Loucy (cell line): ENCODE measurements around the gene CD27.

Experiments used
- H2AFZ ChIP-seq: fragments of 200-600 bp; sonication (generic); 2 replicates; pipeline ENCODE4 v1.6.0; 2016; ENCODE audit warnings: antibody characterized with exemption, mild to moderate bottlenecking, low read length, moderate library complexity
- H3F3A ChIP-seq: fragments of 200-600 bp; 2 replicates; pipeline ENCODE4 v1.6.0; 2016; ENCODE audit warnings: antibody characterized with exemption, low read depth, mild to moderate bottlenecking
- H3K27me3 ChIP-seq: fragments of 200-600 bp; sonication (generic); 2 replicates; pipeline ENCODE4 v1.6.1; 2014; ENCODE audit warnings: low read length, mild to moderate bottlenecking; ENCODE audit not compliant: insufficient read depth, poor library complexity, severe bottlenecking
- H3K36me3 ChIP-seq: fragments of 200-600 bp; sonication (generic); 2 replicates; pipeline ENCODE4 v1.6.1; 2016; ENCODE audit warnings: low read length; ENCODE audit not compliant: insufficient read depth
- H3K4me1 ChIP-seq: fragments of 200-600 bp; sonication (generic); 2 replicates; pipeline ENCODE4 v1.5.1; 2014; ENCODE audit warnings: low read length, mild to moderate bottlenecking; ENCODE audit not compliant: insufficient read depth, poor library complexity, severe bottlenecking
- H3K4me2 ChIP-seq: fragments of 200-600 bp; sonication (generic); 2 replicates; pipeline ENCODE4 v1.6.0; 2014; ENCODE audit warnings: antibody characterized with exemption, low read length, low read depth, mild to moderate bottlenecking; ENCODE audit not compliant: poor library complexity, severe bottlenecking
- H3K4me3 ChIP-seq: fragments of 200-600 bp; sonication (generic); 2 replicates; pipeline ENCODE4 v1.5.1; 2014; ENCODE audit warnings: low read length, mild to moderate bottlenecking, mixed read lengths; ENCODE audit not compliant: poor library complexity, severe bottlenecking
- H3K79me2 ChIP-seq: fragments of 200-600 bp; sonication (generic); 2 replicates; pipeline ENCODE4 v1.6.1; 2014; ENCODE audit warnings: low read length; ENCODE audit not compliant: insufficient read depth
- H3K9ac ChIP-seq: fragments of 200-600 bp; sonication (generic); 2 replicates; pipeline ENCODE4 v1.6.0; 2014; ENCODE audit warnings: mild to moderate bottlenecking, low read depth, low read length, moderate library complexity; ENCODE audit not compliant: poor library complexity, severe bottlenecking
- H3K9me2 ChIP-seq: fragments of 200-600 bp; sonication (generic); replicated peaks from 2 replicates; pipeline ENCODE4 v1.6.1; 2016; ENCODE audit warnings: low read depth, low read length, mixed read lengths
- H3K9me3 ChIP-seq: fragments of 200-600 bp; sonication (generic); 2 replicates; pipeline ENCODE4 v1.6.1; 2014; ENCODE audit warnings: mild to moderate bottlenecking, antibody characterized with exemption, low read length, low read depth; ENCODE audit not compliant: insufficient read depth
- H4K20me1 ChIP-seq: fragments of 200-600 bp; sonication (generic); 2 replicates; pipeline ENCODE4 v1.6.0; 2014; ENCODE audit warnings: antibody characterized with exemption, low read length, mild to moderate bottlenecking; ENCODE audit not compliant: insufficient read depth, poor library complexity, severe bottlenecking
- EZH2phosphoT487 ChIP-seq: fragments of 200-600 bp; IDR thresholded peaks from 2 replicates; pipeline ENCODE4 v1.6.1; 2018; ENCODE audit warnings: antibody characterized with exemption, mild to moderate bottlenecking, moderate library complexity, borderline replicate concordance
- TF ChIP-seq, protein P1 (sequence below): fragments of 200-600 bp; sonication (generic); conservative IDR thresholded peaks from 2 replicates; pipeline ENCODE4 v1.5.1; 2014; ENCODE audit warnings: mild to moderate bottlenecking, antibody characterized with exemption, low read length

Gene CD27

DNA sequence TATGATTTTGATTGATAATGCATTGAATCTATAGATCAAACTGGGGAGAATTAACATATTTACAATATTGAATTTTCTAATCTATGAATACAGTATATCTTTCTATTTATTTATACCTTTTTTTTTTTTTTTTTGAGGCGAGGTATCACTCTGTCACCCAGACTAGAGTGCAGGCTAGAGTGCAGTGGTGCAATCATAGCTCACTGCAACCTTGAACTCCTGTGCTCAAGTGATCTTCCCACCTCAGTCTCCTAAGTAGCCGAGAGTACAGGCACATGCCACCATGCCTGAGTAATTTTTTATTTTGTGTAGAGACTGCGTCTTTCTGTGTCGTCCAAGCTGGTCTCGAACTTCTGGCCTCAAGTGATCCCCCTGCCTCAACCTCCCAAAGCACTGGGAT lies 40.4 kb upstream of the CD27 start:
- no peaks in the 10 kb centered on the region for H3K9me2 ChIP-seq
- H3K9me3 ChIP-seq, result no peaks in the 10 kb centered on the region
- no peak overlapping the region for H3K4me3 ChIP-seq
- TF ChIP-seq EZH2phosphoT487, result no peak
- TF ChIP-seq, protein P1, sequence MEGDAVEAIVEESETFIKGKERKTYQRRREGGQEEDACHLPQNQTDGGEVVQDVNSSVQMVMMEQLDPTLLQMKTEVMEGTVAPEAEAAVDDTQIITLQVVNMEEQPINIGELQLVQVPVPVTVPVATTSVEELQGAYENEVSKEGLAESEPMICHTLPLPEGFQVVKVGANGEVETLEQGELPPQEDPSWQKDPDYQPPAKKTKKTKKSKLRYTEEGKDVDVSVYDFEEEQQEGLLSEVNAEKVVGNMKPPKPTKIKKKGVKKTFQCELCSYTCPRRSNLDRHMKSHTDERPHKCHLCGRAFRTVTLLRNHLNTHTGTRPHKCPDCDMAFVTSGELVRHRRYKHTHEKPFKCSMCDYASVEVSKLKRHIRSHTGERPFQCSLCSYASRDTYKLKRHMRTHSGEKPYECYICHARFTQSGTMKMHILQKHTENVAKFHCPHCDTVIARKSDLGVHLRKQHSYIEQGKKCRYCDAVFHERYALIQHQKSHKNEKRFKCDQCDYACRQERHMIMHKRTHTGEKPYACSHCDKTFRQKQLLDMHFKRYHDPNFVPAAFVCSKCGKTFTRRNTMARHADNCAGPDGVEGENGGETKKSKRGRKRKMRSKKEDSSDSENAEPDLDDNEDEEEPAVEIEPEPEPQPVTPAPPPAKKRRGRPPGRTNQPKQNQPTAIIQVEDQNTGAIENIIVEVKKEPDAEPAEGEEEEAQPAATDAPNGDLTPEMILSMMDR, result no peak
- no peaks in the 10 kb centered on the region for H4K20me1 ChIP-seq
- no peaks in the 10 kb centered on the region for H3K4me1 ChIP-seq
- H3K27me3 ChIP-seq, result no peaks in the 10 kb centered on the region
- H3K9ac ChIP-seq, result no peak overlapping the region
- H3K79me2 ChIP-seq, result no peaks in the 10 kb centered on the region
- H3K4me2 ChIP-seq, result no peak overlapping the region
- H3K36me3 ChIP-seq, result no peaks in the 10 kb centered on the region
- no peaks in the 10 kb centered on the region for H3F3A ChIP-seq
- no peak overlapping the region for H2AFZ ChIP-seq

DNA sequence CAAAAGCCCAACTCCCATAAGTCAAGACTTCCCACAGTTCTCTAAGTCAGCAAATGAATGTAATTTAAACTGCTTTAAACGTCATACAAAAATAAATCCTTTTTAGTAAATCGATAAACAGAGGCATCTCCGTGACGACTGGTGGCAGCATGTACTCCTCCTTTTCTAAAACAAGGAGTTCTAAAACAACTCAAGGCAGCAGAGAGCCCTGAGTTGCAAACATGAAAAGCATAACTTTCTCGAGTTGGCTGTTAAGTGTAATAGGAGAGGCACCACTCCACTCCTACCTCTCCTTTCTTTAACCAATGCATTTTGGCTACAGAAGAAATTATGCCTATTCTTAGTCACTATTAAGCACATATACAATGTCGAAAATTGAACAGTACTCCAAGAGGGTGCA lies 38.8 kb upstream of the CD27 start:
- no peak overlapping the region for H2AFZ ChIP-seq
- no peaks in the 10 kb centered on the region for H3F3A ChIP-seq
- H3K4me3 ChIP-seq, result no peak overlapping the region
- no peaks in the 10 kb centered on the region for H4K20me1 ChIP-seq
- H3K9me3 ChIP-seq, result no peaks in the 10 kb centered on the region
- no peaks in the 10 kb centered on the region for H3K36me3 ChIP-seq
- no peak overlapping the region for H3K9ac ChIP-seq
- H3K4me2 ChIP-seq, result no peak overlapping the region
- no peaks in the 10 kb centered on the region for H3K79me2 ChIP-seq
- no peaks in the 10 kb centered on the region for H3K27me3 ChIP-seq
- H3K9me2 ChIP-seq, result no peaks in the 10 kb centered on the region
- no peaks in the 10 kb centered on the region for H3K4me1 ChIP-seq
- TF ChIP-seq, protein P1, result no peak
- no peak for TF ChIP-seq EZH2phosphoT487

DNA sequence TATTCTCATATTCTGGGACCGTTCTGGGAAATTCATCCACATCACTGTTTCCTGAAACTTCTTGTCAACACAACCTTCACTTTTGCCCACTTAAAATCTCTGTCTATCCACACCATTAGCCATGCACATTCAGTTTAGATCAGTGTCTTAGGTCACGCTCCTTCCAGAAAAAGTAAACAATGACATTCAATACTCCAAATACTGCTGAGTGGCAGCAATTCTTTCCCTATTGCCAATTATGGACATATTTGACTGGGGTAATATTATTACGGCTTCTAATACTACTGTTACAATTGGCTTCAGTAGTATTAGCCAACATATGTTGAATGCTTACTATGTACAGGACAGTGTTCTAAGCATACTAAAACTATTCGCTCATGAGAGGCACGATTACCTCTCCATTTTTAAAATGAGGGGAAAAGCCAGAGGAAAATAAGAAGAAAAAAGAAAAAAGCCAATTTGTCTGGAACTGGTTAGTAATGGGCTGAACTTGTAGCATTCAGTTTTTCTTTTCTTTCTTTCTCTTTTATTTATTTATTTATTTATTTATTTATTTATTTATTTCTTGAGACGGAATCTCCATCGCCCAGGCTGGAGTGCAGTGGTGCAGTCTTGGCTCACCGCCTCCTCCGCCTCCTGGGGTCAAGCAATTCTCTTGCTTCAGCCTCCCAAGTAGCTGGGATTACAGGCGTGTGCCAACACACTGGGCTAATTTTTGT lies 37.4 kb upstream of the CD27 start:
- Histone ChIP-seq H3K9me3 (no peaks in the 10 kb centered on the region), H3F3A (no peaks in the 10 kb centered on the region), H3K27me3 (no peaks in the 10 kb centered on the region), H2AFZ (no peak overlapping the region), H4K20me1 (no peaks in the 10 kb centered on the region), H3K79me2 (no peaks in the 10 kb centered on the region), H3K9ac (no peak overlapping the region), H3K4me3 (no peak overlapping the region), H3K36me3 (no peaks in the 10 kb centered on the region), H3K4me2 (no peak overlapping the region), H3K4me1 (no peaks in the 10 kb centered on the region), H3K9me2 (no peaks in the 10 kb centered on the region)
- TF ChIP-seq, protein P1, result no peak
- no peak for TF ChIP-seq EZH2phosphoT487
